Omental fat pad (tissue), 4 donors: ENCODE data around the gene PRPF31. TPM values are rescaled to one million over a fixed set of nuclear protein-coding genes. Genes with fewer than 3 reads are reported as not detected.

Experiments used
- ATAC-seq: fragments of 150-250 bp; one replicate; pipeline ENCODE4 v1.9.1; 2016; ENCODE audit warnings: mild to moderate bottlenecking, moderate library complexity; ENCODE audit not compliant: low FRiP score
- DNase-seq: peaks from one replicate; pipeline ENCODE4 v3.0.0-alpha.2; 2019; ENCODE audit warnings: low spot score
- CTCF ChIP-seq, 3 donors: fragments of 450-650 bp; IDR thresholded peaks; one replicate each; pipeline ENCODE4 v1.5.1; 2016 to 2017; ENCODE audit warnings: antibody characterized with exemption in 3 of 3, mild to moderate bottlenecking in 3 of 3, moderate library complexity in 2 of 3
- total RNA-seq, 4 donors: library from RNA; depleted of rRNA; stranded (reverse); fragments of >200 nt; gene quantifications; one replicate each; pipeline ENCODE4 v1.1.0, GENCODE V29; 2016

PRPF31 gene
- total RNA-seq, 4 donors from 2014 or later: 33.8 to 50.1 (median 39.7) TPM

- DNase-seq: no peak
- no peak for TF ChIP-seq CTCF (IDR thresholded peaks at IDR 0.05)
- ATAC-seq: peak; percentile 4
Observed at GRCh38 chr19:54145541-54146158, 30.1 kb downstream of the PRPF31 start.

GRCh38 chr19:54147676-54148075 is 32.1 kb downstream of the PRPF31 start:
- TF ChIP-seq CTCF (IDR thresholded peaks at IDR 0.05): no peak

GRCh38 chr19:54148158-54148557 is 32.6 kb downstream of the PRPF31 start:
- DNase-seq (no peak), ATAC-seq (no peak)
- TF ChIP-seq CTCF (IDR thresholded peaks at IDR 0.05): no peak

More at GRCh38 chr19:54147676-54148075, 32.1 kb downstream of the PRPF31 start:
- no peak for DNase-seq
- no peak for ATAC-seq

- ATAC-seq: no peak
- DNase-seq: no peak
Observed at GRCh38 chr19:54149021-54149812, 33.7 kb downstream of the PRPF31 start.

GRCh38 chr19:54151362-54152035 is 35.9 kb downstream of the PRPF31 start:
- no peak for TF ChIP-seq CTCF (IDR thresholded peaks at IDR 0.05)

More at GRCh38 chr19:54149021-54149812, 33.7 kb downstream of the PRPF31 start:
- no peak for TF ChIP-seq CTCF (IDR thresholded peaks at IDR 0.05)

GRCh38 chr19:54152267-54152666 is 36.7 kb downstream of the PRPF31 start:
- ATAC-seq: no peak
- DNase-seq: no peak
- TF ChIP-seq CTCF (IDR thresholded peaks at IDR 0.05): no peak

More at GRCh38 chr19:54151362-54152035, 35.9 kb downstream of the PRPF31 start:
- ATAC-seq (no peak), DNase-seq (no peak)
